DND-41 (cell line): ENCODE results near the gene MYO16.

Experiments
- ATAC-seq: fragments of 200-7000 bp; cut with Tn5 transposase; 3 replicates; pipeline ENCODE4 v1.9.1; 2021; ENCODE audit warnings: low read depth; ENCODE audit not compliant: insufficient read depth
- DNase-seq: peaks from one replicate; pipeline ENCODE4 v3.0.0-alpha.2; 2020
- H2AFZ ChIP-seq: 2 replicates; pipeline ENCODE4 v1.6.0; 2012; ENCODE audit warnings: low read depth, low read length
- H3K27ac ChIP-seq: 2 replicates; pipeline ENCODE4 v1.5.1; 2012; ENCODE audit warnings: low read length, inconsistent platforms
- H3K27me3 ChIP-seq: fragments of 200-600 bp; sonication (generic); 2 replicates; pipeline ENCODE4 v1.6.0; 2012; ENCODE audit warnings: low read length, mild to moderate bottlenecking, inconsistent platforms; ENCODE audit not compliant: insufficient read depth, poor library complexity
- H3K36me3 ChIP-seq: 2 replicates; pipeline ENCODE4 v1.5.1; 2012; ENCODE audit warnings: low read length, inconsistent platforms; ENCODE audit not compliant: insufficient read depth
- H3K4me1 ChIP-seq: 2 replicates; pipeline ENCODE4 v1.5.1; 2012; ENCODE audit warnings: mild to moderate bottlenecking, low read length; ENCODE audit not compliant: insufficient read depth
- H3K4me2 ChIP-seq: 2 replicates; pipeline ENCODE4 v1.6.0; 2012; ENCODE audit warnings: mild to moderate bottlenecking, moderate library complexity, low read length, inconsistent platforms; ENCODE audit not compliant: insufficient read depth
- H3K4me3 ChIP-seq, 2 experiments: fragments of 200-600 bp in 1 of 2; shearing (Covaris generic) in 1 of 2; 2 replicates each; pipeline ENCODE4 v1.5.1; 2012 to 2016; ENCODE audit warnings: inconsistent platforms in 2 of 2, low read length in 2 of 2, mild to moderate bottlenecking in 2 of 2, low read depth in 1 of 2, moderate library complexity in 1 of 2
- H3K79me2 ChIP-seq: 2 replicates; pipeline ENCODE4 v1.6.0; 2012; ENCODE audit warnings: low read length, inconsistent platforms; ENCODE audit not compliant: insufficient read depth
- H3K9ac ChIP-seq: 2 replicates; pipeline ENCODE4 v1.6.0; 2012; ENCODE audit warnings: low read depth, mild to moderate bottlenecking, inconsistent platforms, low read length, moderate library complexity
- H3K9me3 ChIP-seq: 2 replicates; pipeline ENCODE4 v1.5.1; 2012; ENCODE audit warnings: low read length, moderate library complexity, mild to moderate bottlenecking, inconsistent platforms; ENCODE audit not compliant: insufficient read depth, severe bottlenecking
- H4K20me1 ChIP-seq: 2 replicates; pipeline ENCODE4 v1.6.0; 2012; ENCODE audit warnings: low read length; ENCODE audit not compliant: insufficient read depth
- EZH2 ChIP-seq: IDR thresholded peaks from 3 replicates; pipeline ENCODE4 v1.6.1; 2012; ENCODE audit warnings: borderline replicate concordance, low read depth, mild to moderate bottlenecking, moderate library complexity, low read length, inconsistent platforms; ENCODE audit not compliant: severe bottlenecking
- TF ChIP-seq, protein P1 (sequence below): IDR thresholded peaks from 2 replicates; pipeline ENCODE4 v1.5.1; 2012; ENCODE audit warnings: borderline replicate concordance, low read length, moderate library complexity, mild to moderate bottlenecking; ENCODE audit not compliant: poor library complexity, severe bottlenecking; ENCODE audit errors: extremely low read depth

The MYO16 gene

DNA sequence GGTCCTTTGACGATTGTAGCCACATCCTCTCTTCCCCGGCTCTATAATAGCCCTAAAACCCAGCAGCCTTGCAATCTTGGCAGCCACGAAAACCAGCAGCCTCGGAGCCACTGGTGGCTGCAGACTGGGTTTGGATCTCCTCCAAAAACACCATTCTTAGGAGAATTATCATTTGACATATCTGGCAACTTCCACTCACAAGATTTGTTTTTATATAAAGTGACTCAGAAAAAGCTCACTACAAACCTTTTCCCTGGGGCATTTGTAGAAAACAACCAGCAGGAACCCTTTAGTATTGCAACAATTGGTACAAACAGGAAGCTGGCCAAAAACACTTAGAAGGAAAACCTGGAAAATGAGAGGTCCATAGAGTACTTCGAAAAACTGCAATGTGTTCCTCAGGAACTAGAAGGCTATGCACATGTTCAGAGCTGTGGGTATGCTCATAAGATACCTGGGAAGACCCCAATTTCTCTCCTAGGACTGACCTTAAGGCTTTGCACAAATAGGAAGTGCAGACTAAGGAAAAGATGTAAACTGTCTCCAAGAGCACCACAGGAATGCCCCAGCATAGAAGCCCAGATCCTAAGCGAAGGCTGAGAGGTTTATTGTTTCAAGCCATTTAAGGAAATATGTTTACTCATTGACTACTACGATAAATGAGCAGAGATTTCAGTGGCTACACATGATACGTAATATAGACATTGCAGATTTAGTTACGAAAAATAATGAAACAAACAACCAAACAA lies 71.2 kb downstream of the MYO16 start:
- H4K20me1 ChIP-seq = no peaks in the 10 kb centered on the region
- H3K4me3 ChIP-seq = no peak overlapping the region
- TF ChIP-seq, protein P1, sequence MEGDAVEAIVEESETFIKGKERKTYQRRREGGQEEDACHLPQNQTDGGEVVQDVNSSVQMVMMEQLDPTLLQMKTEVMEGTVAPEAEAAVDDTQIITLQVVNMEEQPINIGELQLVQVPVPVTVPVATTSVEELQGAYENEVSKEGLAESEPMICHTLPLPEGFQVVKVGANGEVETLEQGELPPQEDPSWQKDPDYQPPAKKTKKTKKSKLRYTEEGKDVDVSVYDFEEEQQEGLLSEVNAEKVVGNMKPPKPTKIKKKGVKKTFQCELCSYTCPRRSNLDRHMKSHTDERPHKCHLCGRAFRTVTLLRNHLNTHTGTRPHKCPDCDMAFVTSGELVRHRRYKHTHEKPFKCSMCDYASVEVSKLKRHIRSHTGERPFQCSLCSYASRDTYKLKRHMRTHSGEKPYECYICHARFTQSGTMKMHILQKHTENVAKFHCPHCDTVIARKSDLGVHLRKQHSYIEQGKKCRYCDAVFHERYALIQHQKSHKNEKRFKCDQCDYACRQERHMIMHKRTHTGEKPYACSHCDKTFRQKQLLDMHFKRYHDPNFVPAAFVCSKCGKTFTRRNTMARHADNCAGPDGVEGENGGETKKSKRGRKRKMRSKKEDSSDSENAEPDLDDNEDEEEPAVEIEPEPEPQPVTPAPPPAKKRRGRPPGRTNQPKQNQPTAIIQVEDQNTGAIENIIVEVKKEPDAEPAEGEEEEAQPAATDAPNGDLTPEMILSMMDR = no peak
- no peak for TF ChIP-seq EZH2
- H3K79me2 ChIP-seq = no peaks in the 10 kb centered on the region
- no peaks in the 10 kb centered on the region for H3K4me1 ChIP-seq
- H3K36me3 ChIP-seq = no peaks in the 10 kb centered on the region
- H3K9me3 ChIP-seq = no peaks in the 10 kb centered on the region
- DNase-seq (peak; percentile 11), ATAC-seq (no peak)
- H2AFZ ChIP-seq = no peak overlapping the region
- H3K9ac ChIP-seq = no peak overlapping the region
- no peak overlapping the region for H3K4me2 ChIP-seq
- no peaks in the 10 kb centered on the region for H3K27me3 ChIP-seq
- no peak overlapping the region for H3K27ac ChIP-seq

GRCh38 chr13:108702171-108702570 lies 72.8 kb downstream of the MYO16 start:
- Histone ChIP-seq H3K9ac (no peak overlapping the region), H3K79me2 (no peaks in the 10 kb centered on the region), H3K4me3 (no peak overlapping the region), H2AFZ (no peak overlapping the region), H4K20me1 (no peaks in the 10 kb centered on the region), H3K4me1 (no peaks in the 10 kb centered on the region), H3K9me3 (no peaks in the 10 kb centered on the region), H3K36me3 (no peaks in the 10 kb centered on the region), H3K27ac (no peak overlapping the region), H3K27me3 (no peaks in the 10 kb centered on the region), H3K4me2 (no peak overlapping the region)
- TF ChIP-seq, protein P1 = no peak
- no peak for TF ChIP-seq EZH2
- DNase-seq (no peak), ATAC-seq (no peak)

GRCh38 chr13:108705031-108705430 lies 75.6 kb downstream of the MYO16 start:
- Histone ChIP-seq H2AFZ (no peak overlapping the region), H3K36me3 (no peaks in the 10 kb centered on the region), H3K9ac (no peak overlapping the region), H3K4me3 (no peak overlapping the region), H3K9me3 (no peaks in the 10 kb centered on the region), H3K27me3 (peaks cover 3% of the 10 kb centered on the region), H3K4me2 (no peak overlapping the region), H3K4me1 (no peaks in the 10 kb centered on the region), H4K20me1 (no peaks in the 10 kb centered on the region), H3K27ac (no peak overlapping the region), H3K79me2 (no peaks in the 10 kb centered on the region)
- TF ChIP-seq, protein P1 = no peak
- no peak for TF ChIP-seq EZH2
- ATAC-seq = no peak
- no peak for DNase-seq
